ENCODE results near the gene NIN.

GRCh38 chr14:50758945-50759344 lies 72.0 kb downstream of the NIN start:
- TF ChIP-seq REST (IDR thresholded peaks at IDR 0.05; ENCODE audit: insufficient read depth in 1 of 2, low read depth in 2 of 2, low read length in 2 of 2), result no peak
- no peak for TF ChIP-seq TAF1 (IDR thresholded peaks at IDR 0.05; ENCODE audit: borderline replicate concordance, insufficient read depth, low read length)
- TF ChIP-seq POLR2AphosphoS5 (IDR thresholded peaks at IDR 0.05; ENCODE audit: low read depth, low read length), result no peak
- TF ChIP-seq FOXP2 (optimal IDR thresholded peaks at IDR 0.05; ENCODE audit: borderline replicate concordance, extremely low read depth, extremely low read length, insufficient read depth), result no peak
- no peak for TF ChIP-seq SIN3A (IDR thresholded peaks at IDR 0.05; ENCODE audit: borderline replicate concordance, insufficient read depth, low read length)

Measured in PFSK-1 (cell line).